Glutamatergic neuron (in vitro differentiated cells): ENCODE results near the gene NPFFR1. TPM values are rescaled to one million over a fixed set of nuclear protein-coding genes. Genes with fewer than 3 reads are reported as not detected.

Experiments
- DNase-seq: peaks from one replicate; pipeline ENCODE4 v3.0.0; 2022
- H3K27ac Mint-ChIP-seq: one replicate; pipeline ENCODE4 v1.8.0; 2020; ENCODE audit warnings: mild to moderate bottlenecking, mixed read lengths, inconsistent platforms; ENCODE audit not compliant: unreplicated experiment
- H3K27me3 Mint-ChIP-seq: one replicate; pipeline ENCODE4 v1.8.0; 2020; ENCODE audit warnings: mild to moderate bottlenecking, moderate library complexity, mixed read lengths, inconsistent platforms; ENCODE audit not compliant: unreplicated experiment
- H3K36me3 Mint-ChIP-seq: one replicate; pipeline ENCODE4 v1.8.0; 2020; ENCODE audit warnings: mild to moderate bottlenecking, mixed read lengths, inconsistent platforms; ENCODE audit not compliant: unreplicated experiment
- H3K4me1 Mint-ChIP-seq: one replicate; pipeline ENCODE4 v1.8.0; 2020; ENCODE audit warnings: mild to moderate bottlenecking, low read depth, mixed read lengths, inconsistent platforms; ENCODE audit not compliant: unreplicated experiment
- H3K4me3 Mint-ChIP-seq: one replicate; pipeline ENCODE4 v1.8.0; 2020; ENCODE audit warnings: mild to moderate bottlenecking, mixed read lengths, inconsistent platforms; ENCODE audit not compliant: unreplicated experiment
- H3K9me3 Mint-ChIP-seq: one replicate; pipeline ENCODE4 v1.8.0; 2020; ENCODE audit warnings: mild to moderate bottlenecking, moderate library complexity, mixed read lengths, inconsistent platforms; ENCODE audit not compliant: unreplicated experiment
- total RNA-seq: library from RNA; stranded (reverse); fragmentation: NEBNext Ultra II Directional; extraction: Animal tissue kit (Norgen Biotek cat#: 25700); gene quantifications from one replicate; pipeline ENCODE4 v1.2.1, GENCODE V29; 2021; ENCODE audit not compliant: unreplicated experiment
- TF ChIP-seq, protein P1 (sequence below): fragments of 200-600 bp; sonication (generic); IDR thresholded peaks from one replicate; pipeline ENCODE4 v1.5.0; 2021; ENCODE audit not compliant: partially characterized antibody, unreplicated experiment

NPFFR1 gene
- total RNA-seq, 1 donor from 2014 or later: not detected

DNA sequence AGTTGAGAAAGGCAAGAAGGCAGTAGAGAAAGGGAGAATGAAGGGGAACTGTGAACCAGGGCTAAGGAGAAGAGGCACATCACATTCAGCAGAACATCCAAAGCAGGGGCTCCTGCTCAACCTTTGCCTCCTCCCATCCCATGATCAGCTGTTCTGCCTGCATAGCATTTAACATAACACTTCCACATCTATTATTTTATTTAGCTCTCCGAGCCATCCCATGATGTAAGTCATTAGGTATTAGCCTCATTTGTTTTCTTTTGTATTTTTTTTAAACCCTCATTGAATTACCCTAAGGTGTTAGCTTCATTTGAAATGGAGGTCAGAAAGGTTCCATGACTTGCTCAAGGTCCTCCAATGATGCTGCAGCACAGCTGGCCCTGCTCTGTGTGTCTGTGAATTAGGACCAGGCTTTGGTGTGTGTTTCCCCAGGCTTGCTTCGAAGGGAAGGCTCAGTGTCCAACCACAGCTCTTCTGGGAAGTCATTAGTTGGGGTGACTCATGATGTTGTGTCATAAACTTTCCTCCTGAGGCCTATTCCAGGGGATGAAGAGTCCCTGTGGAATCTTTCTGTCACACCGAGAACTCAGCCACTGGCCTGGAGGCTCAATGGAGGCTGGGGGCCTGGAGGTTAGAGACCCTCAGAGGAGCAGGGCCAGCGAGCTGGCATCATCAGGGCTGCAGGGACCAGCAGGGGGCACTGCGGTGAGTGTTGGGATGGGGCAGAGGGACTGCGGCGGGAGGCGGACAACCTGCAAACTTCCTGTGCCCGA, 16.5 kb downstream of the NPFFR1 start:
- H3K4me1 Mint-ChIP-seq: no peaks in the 10 kb centered on the region
- TF ChIP-seq, protein P1, sequence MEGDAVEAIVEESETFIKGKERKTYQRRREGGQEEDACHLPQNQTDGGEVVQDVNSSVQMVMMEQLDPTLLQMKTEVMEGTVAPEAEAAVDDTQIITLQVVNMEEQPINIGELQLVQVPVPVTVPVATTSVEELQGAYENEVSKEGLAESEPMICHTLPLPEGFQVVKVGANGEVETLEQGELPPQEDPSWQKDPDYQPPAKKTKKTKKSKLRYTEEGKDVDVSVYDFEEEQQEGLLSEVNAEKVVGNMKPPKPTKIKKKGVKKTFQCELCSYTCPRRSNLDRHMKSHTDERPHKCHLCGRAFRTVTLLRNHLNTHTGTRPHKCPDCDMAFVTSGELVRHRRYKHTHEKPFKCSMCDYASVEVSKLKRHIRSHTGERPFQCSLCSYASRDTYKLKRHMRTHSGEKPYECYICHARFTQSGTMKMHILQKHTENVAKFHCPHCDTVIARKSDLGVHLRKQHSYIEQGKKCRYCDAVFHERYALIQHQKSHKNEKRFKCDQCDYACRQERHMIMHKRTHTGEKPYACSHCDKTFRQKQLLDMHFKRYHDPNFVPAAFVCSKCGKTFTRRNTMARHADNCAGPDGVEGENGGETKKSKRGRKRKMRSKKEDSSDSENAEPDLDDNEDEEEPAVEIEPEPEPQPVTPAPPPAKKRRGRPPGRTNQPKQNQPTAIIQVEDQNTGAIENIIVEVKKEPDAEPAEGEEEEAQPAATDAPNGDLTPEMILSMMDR: no peak
- H3K36me3 Mint-ChIP-seq: peaks cover 4% of the 10 kb centered on the region
- DNase-seq: no peak
- no peak overlapping the region for H3K27ac Mint-ChIP-seq
- no peaks in the 10 kb centered on the region for H3K9me3 Mint-ChIP-seq
- peaks cover 4% of the 10 kb centered on the region for H3K27me3 Mint-ChIP-seq
- no peak overlapping the region for H3K4me3 Mint-ChIP-seq

DNA sequence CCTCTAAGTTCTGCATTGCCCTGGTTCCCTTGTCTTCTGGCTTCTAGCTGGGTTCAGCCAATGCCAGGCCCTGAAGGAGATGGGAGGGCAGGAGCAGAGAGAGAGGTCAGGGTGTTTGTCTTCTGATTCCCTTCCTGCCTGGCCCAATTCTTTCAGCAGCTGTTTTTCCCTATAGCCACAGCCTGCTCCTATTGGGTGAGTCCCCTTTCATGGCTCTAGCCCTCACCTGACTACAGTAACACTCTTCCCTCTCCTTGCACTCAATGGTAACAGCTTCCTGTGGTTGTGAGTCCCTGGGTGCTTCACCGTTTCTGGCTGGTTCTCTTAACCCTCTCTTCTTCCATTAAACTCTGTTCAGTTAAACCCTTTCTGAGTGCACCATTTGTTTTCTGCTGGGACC, 17.1 kb downstream of the NPFFR1 start:
- no peaks in the 10 kb centered on the region for H3K4me1 Mint-ChIP-seq
- peaks cover 4% of the 10 kb centered on the region for H3K36me3 Mint-ChIP-seq
- H3K4me3 Mint-ChIP-seq: no peak overlapping the region
- DNase-seq: no peak
- no peak overlapping the region for H3K27ac Mint-ChIP-seq
- no peaks in the 10 kb centered on the region for H3K9me3 Mint-ChIP-seq
- TF ChIP-seq, protein P1: no peak
- H3K27me3 Mint-ChIP-seq: peaks cover 4% of the 10 kb centered on the region

DNA sequence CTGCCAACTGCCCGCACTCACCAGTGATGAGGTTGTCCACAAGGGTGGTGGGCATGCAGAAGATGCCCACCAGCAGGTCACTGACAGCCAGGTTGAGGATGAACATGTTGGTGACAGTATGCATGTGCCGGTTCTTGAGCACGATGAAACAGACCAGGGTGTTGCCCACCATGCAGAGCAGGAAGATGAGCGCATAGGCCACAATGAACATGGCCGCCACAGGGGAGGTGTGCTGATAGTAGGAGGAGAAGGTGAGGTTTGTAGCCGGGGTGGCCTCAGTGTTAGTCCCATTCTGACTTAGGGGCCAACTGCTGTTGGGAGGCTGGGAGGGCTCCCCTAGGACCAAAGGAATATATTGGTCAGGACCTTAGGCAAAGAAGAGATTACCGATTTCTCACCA, 17.7 kb downstream of the NPFFR1 start:
- H3K36me3 Mint-ChIP-seq: peaks cover 4% of the 10 kb centered on the region
- no peak overlapping the region for H3K27ac Mint-ChIP-seq
- H3K4me3 Mint-ChIP-seq: no peak overlapping the region
- no peak for DNase-seq
- H3K4me1 Mint-ChIP-seq: no peaks in the 10 kb centered on the region
- TF ChIP-seq, protein P1: no peak
- H3K27me3 Mint-ChIP-seq: peaks cover 3% of the 10 kb centered on the region
- no peaks in the 10 kb centered on the region for H3K9me3 Mint-ChIP-seq

DNA sequence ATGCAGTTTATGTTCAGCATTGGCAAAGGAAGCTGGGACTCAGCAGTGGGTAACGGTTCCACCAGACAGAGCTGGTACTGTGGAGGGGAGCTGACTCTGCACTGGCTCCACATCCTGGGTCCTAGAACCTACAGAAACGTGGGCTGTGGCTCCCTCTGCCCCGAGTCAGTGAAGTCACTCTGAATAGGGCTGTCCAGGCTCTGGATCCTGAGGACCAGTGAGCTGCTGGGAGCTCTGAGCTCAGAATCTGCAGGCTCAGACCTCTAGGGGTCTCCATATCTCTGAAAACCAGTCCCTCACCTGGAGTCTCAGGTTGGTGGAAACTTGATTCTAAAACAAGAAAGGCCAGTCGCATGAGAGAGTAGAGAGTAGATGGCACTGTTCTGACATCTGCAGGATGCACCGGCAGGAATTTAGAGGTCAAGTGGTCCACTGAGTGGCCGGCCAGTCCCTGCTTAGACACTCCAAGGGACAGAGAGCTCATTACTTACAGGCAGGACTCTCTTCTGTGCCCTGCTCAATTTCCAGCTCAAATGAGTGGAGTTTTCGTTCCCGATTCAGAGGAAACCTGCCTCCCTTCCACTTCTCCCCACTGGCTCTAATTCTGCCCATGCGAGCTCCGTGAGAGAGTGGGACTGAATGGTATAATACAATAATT, 18.6 kb downstream of the NPFFR1 start:
- no peak overlapping the region for H3K4me3 Mint-ChIP-seq
- H3K36me3 Mint-ChIP-seq: peaks cover 4% of the 10 kb centered on the region
- H3K27me3 Mint-ChIP-seq: peaks cover 3% of the 10 kb centered on the region
- no peak overlapping the region for H3K27ac Mint-ChIP-seq
- H3K4me1 Mint-ChIP-seq: no peaks in the 10 kb centered on the region
- no peak for DNase-seq
- no peaks in the 10 kb centered on the region for H3K9me3 Mint-ChIP-seq
- TF ChIP-seq, protein P1: no peak

DNA sequence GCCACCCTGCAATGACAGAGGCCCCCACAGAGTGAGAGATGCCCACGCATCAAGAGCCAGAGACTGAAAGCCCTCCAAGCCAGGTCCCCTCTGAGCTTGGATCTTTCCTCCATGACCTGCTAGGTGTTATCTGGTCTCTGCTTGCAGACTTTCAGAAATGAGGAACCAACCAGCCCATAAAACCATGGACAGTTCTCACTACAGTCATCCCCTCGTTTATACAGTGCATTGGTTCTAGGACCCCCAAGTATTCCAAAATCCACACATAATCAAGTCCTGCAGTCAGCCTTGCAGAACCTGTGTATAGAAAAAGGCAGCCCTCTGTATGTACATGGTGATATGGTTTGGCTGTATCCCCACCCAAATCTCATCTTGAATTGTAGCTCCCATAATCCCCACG, 23.1 kb downstream of the NPFFR1 start:
- no peaks in the 10 kb centered on the region for H3K4me1 Mint-ChIP-seq

More for the DNA sequence above, 23.1 kb downstream of the NPFFR1 start:
- Mint-ChIP-seq H3K27ac (no peak overlapping the region), H3K36me3 (no peaks in the 10 kb centered on the region), H3K27me3 (peaks cover 4% of the 10 kb centered on the region), H3K9me3 (no peaks in the 10 kb centered on the region), H3K4me3 (no peak overlapping the region)
- no peak for DNase-seq
- TF ChIP-seq, protein P1: no peak
